SIG-M5 treated with dmso at 0.1 percent for 504 hours (cell line): Measurements from ENCODE around the gene NET1.
"Not testable (repeated sequence)": the region's sequence is repeated elsewhere in the genome, so short reads cannot be mapped to it uniquely, and the experiment has no call there.

Source experiments
- DNase-seq: peaks from one replicate; lab custom pipeline; 2025; ENCODE audit not compliant: unreplicated experiment; lab: John Stamatoyannopoulos, UW

The NET1 gene

GRCh38 chr10:5412277-5412941, at the start of gene NET1:
TSS of gene NET1 (plus strand) at chr10:5412557. CDS start at chr10:5412693, 136 bp downstream.
- peak; percentile 71 for DNase-seq

GRCh38 chr10:5362873-5363272, 49.5 kb upstream of the NET1 start:
- no peak for DNase-seq

GRCh38 chr10:5364374-5364773, 48.0 kb upstream of the NET1 start:
- DNase-seq: no peak

- no peak for DNase-seq
These were observed 47.4 kb upstream of the NET1 start, which contains the start of gene UCN3 for GRCh38 chr10:5364890-5365338. TSS of gene UCN3 (plus strand) at chr10:5364966. CDS start at chr10:5373721, 8,755 bp downstream.

GRCh38 chr10:5365928-5366327, 46.4 kb upstream of the NET1 start:
- DNase-seq: no peak

- DNase-seq: no peak
These were observed 42.8 kb upstream of the NET1 start for GRCh38 chr10:5369362-5370158.

- no peak for DNase-seq
These were observed 41.6 kb upstream of the NET1 start for GRCh38 chr10:5370493-5371352.

- DNase-seq: no peak
These were observed 39.0 kb upstream of the NET1 start for GRCh38 chr10:5373307-5373706.

GRCh38 chr10:5373891-5374611, 38.3 kb upstream of the NET1 start:
- no peak for DNase-seq

GRCh38 chr10:5376450-5376849, 35.9 kb upstream of the NET1 start:
- DNase-seq: no peak

GRCh38 chr10:5379202-5379601, 33.2 kb upstream of the NET1 start:
- not testable (repeated sequence) for DNase-seq

- not testable (repeated sequence) for DNase-seq
These were observed 32.0 kb upstream of the NET1 start for GRCh38 chr10:5380395-5380794.

GRCh38 chr10:5381187-5381586, 31.2 kb upstream of the NET1 start:
- no peak for DNase-seq

- DNase-seq: no peak
These were observed 27.1 kb upstream of the NET1 start for GRCh38 chr10:5385224-5385623.

- no peak for DNase-seq
These were observed 25.2 kb upstream of the NET1 start for GRCh38 chr10:5387169-5387568.

GRCh38 chr10:5390607-5391205, 21.7 kb upstream of the NET1 start:
- DNase-seq: no peak

GRCh38 chr10:5391790-5392189, 20.6 kb upstream of the NET1 start:
- no peak for DNase-seq

- DNase-seq: no peak
These were observed 18.8 kb upstream of the NET1 start for GRCh38 chr10:5393529-5393928.

GRCh38 chr10:5395168-5395567, 17.2 kb upstream of the NET1 start:
- DNase-seq: no peak

GRCh38 chr10:5396556-5397300, 15.6 kb upstream of the NET1 start:
- no peak for DNase-seq
